ENCODE data around the gene MBNL1.

DNA sequence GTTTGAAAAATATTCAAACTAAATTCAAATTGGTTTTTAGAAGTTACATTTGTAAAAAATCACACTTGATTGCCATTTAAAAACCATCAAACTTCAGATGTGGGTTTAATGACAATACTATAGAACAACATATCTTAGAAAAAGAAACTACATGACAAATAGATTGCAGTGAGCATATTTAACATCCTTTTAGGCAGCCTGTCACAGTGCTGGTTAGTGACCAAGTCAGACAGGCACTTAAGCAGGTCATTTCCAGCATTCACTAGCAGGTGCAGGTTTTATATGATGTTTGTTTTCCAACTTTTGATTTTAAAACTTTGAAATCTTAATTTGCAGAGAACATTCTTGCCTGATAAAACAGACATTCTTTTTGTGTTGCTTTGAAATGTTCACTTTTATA is 115.7 kb downstream of the MBNL1 start:
- TF ChIP-seq CTCF (IDR thresholded peaks at IDR 0.05) (no peak), POLR2A (IDR thresholded peaks at IDR 0.05) (no peak)
